ENCODE measurements around the gene WWTR1.

Gene WWTR1

DNA sequence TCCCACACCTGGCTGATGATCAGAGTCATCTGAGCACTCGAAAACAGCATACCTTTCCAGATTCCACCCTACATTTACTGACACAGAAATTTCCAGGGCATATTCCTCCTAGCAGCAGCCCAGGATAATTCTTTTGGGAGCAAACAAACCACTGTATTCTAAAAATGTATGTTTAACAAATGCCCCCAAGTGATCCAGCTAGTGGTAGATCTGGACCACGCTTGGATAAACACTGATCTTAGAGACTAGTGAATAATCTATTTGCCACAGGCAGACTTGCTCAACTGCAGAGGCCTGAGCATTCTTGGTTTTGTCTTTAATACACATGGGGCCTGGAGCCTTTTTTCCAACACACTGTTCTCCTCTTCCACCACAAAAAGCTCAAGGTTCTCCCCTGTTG is 93.7 kb downstream of the WWTR1 start:
- no peak for DNase-seq (ENCODE audit: extremely low read depth, low read depth)
- no peak overlapping the region for H3K4me3 ChIP-seq (replicated peaks; ENCODE audit: low read depth, low read length)
- TF ChIP-seq, protein P1, sequence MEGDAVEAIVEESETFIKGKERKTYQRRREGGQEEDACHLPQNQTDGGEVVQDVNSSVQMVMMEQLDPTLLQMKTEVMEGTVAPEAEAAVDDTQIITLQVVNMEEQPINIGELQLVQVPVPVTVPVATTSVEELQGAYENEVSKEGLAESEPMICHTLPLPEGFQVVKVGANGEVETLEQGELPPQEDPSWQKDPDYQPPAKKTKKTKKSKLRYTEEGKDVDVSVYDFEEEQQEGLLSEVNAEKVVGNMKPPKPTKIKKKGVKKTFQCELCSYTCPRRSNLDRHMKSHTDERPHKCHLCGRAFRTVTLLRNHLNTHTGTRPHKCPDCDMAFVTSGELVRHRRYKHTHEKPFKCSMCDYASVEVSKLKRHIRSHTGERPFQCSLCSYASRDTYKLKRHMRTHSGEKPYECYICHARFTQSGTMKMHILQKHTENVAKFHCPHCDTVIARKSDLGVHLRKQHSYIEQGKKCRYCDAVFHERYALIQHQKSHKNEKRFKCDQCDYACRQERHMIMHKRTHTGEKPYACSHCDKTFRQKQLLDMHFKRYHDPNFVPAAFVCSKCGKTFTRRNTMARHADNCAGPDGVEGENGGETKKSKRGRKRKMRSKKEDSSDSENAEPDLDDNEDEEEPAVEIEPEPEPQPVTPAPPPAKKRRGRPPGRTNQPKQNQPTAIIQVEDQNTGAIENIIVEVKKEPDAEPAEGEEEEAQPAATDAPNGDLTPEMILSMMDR (IDR thresholded peaks at IDR 0.05; ENCODE audit: low read depth, low read length, missing control alignments), result no peak

GRCh38 chr3:149563114-149563513 is 94.7 kb downstream of the WWTR1 start:
- TF ChIP-seq, protein P1 (IDR thresholded peaks at IDR 0.05; ENCODE audit: low read depth, low read length, missing control alignments), result no peak
- H3K4me3 ChIP-seq (replicated peaks; ENCODE audit: low read depth, low read length), result no peak overlapping the region
- DNase-seq (ENCODE audit: extremely low read depth, low read depth), result no peak

DNA sequence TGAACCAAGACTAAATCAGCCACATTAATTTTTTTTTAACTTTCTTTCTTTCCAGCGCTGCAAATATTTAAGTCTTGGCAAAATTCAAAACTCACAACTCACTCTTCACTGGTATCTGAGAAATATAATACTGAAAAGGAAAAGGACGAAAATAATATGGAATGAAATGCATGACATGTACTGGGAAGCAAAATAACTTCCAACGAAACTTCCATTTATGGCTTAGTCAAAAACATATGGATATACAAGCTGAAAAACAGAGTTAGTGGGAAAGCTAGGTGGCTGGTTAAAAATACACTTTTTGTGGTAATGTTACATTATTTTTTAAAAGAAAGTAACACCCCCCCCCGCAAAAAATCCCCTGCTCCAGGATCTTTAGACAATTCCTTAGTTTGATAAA is 97.2 kb downstream of the WWTR1 start:
- DNase-seq (ENCODE audit: extremely low read depth, low read depth), result no peak
- TF ChIP-seq, protein P1 (IDR thresholded peaks at IDR 0.05; ENCODE audit: low read depth, low read length, missing control alignments), result no peak
- H3K4me3 ChIP-seq (replicated peaks; ENCODE audit: low read depth, low read length), result no peak overlapping the region

DNA sequence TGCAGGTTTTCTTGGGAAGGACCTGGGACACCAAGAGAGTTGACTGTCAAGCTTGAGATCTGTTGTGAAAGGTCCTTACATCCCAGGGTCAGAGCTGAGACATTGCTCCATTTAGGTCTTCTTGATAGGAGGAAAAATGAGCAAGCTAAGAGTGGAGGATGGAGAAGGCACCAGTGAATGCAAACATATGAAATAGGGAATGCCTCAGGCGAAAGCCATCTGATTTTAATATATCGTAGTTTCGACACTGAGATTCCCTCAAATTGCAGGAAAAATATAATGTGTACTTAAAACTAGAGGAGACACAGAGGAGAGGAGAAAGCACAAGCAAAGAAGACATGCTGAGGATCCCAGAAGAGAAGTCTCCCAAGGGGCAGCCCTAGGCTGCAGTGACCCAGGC is 97.8 kb downstream of the WWTR1 start:
- no peak overlapping the region for H3K4me3 ChIP-seq (replicated peaks; ENCODE audit: low read depth, low read length)
- TF ChIP-seq, protein P1 (IDR thresholded peaks at IDR 0.05; ENCODE audit: low read depth, low read length, missing control alignments), result no peak
- no peak for DNase-seq (ENCODE audit: extremely low read depth, low read depth)

DNA sequence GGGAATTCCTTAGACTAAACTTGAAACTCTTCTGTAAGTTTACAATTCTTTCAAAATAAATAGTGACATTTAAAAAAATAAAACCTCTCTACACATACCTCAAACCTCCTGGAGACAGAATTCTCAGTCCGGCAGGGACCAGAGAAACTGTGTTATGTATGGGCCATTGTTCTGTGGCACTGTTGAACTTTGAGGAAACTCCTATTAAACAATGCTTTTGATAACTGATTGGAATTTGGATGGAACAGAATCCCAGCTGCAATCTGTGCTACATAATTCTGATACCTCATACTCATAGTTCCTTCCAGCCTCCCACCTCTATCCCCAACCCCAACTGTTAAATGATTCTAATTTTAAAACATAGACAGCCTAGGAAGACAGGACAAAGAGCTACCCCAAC is 98.3 kb downstream of the WWTR1 start:
- TF ChIP-seq, protein P1 (IDR thresholded peaks at IDR 0.05; ENCODE audit: low read depth, low read length, missing control alignments), result no peak
- no peak overlapping the region for H3K4me3 ChIP-seq (replicated peaks; ENCODE audit: low read depth, low read length)
- no peak for DNase-seq (ENCODE audit: extremely low read depth, low read depth)

DNA sequence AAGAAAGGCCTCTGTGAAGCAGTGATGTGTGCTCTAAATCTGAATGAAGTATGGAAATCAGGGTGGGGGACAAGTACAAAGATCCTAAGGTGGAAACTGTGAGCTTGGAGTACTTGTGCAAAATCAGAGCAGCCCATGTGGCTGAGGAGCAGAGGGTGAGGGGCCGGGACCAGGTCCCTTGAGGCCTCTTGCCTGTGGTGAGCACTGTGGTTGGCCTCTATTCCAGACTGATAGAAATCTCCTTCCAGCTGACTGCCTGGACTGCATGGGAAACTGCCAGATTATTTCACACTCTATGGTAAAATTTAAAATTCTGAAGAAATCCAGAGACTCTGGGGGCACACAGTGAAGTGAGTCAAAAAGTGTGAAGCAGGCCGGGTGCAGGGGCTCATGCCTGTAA is 101.9 kb downstream of the WWTR1 start:
- DNase-seq (ENCODE audit: extremely low read depth, low read depth), result no peak
- TF ChIP-seq, protein P1 (IDR thresholded peaks at IDR 0.05; ENCODE audit: low read depth, low read length, missing control alignments), result no peak
- H3K4me3 ChIP-seq (replicated peaks; ENCODE audit: low read depth, low read length), result no peak overlapping the region

DNA sequence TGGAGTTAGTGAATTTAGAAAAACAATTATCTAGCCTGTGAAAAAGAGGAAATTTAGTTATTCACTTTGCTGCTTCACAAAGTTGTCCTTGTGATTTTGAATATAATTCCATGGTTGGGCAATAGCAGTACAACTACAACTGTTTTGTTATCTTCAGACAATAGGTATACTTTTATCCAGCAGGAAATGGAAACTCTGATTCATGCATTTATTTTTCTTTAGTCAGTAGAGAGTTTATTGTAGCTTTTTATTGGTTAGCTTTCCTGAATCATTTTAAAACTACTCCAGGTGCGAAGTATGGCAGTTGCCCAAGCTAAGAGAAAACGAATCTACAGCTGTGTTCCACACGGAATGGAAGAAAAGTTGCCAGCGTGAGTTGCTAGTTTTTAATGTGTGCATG is 103.0 kb downstream of the WWTR1 start:
- peak overlapping the region; percentile 19; the same call in 1 of the 2 replicates for H3K4me3 ChIP-seq (replicated peaks; ENCODE audit: low read depth, low read length)
- DNase-seq (ENCODE audit: extremely low read depth, low read depth), result peak; percentile 97
- TF ChIP-seq, protein P1 (IDR thresholded peaks at IDR 0.05; ENCODE audit: low read depth, low read length, missing control alignments), result no peak
